OCI-M2 (cell line): ENCODE results near the gene RNF220.
"Not testable (repeated sequence)": the region's sequence is repeated elsewhere in the genome, so short reads cannot be mapped to it uniquely, and the experiment has no call there.

Experiments used
- DNase-seq: peaks from one replicate; lab custom pipeline; 2025; ENCODE audit not compliant: unreplicated experiment; lab: John Stamatoyannopoulos, UW

RNF220 gene

GRCh38 chr1:44544960-44545359, 139.9 kb downstream of the RNF220 start:
- no peak for DNase-seq

- DNase-seq, result no peak
Measured at GRCh38 chr1:44545961-44546360, 140.9 kb downstream of the RNF220 start.

- no peak for DNase-seq
Measured at GRCh38 chr1:44546403-44547053, 141.5 kb downstream of the RNF220 start.

- no peak for DNase-seq
Measured at GRCh38 chr1:44547361-44547760, 142.3 kb downstream of the RNF220 start.

GRCh38 chr1:44547837-44548236, 142.8 kb downstream of the RNF220 start:
- no peak for DNase-seq

GRCh38 chr1:44549510-44549909, 144.5 kb downstream of the RNF220 start:
- DNase-seq, result no peak

GRCh38 chr1:44553127-44553758, 148.2 kb downstream of the RNF220 start:
- no peak for DNase-seq

- DNase-seq, result no peak
Measured at GRCh38 chr1:44553771-44554170, 148.7 kb downstream of the RNF220 start.

- no peak for DNase-seq
Measured at GRCh38 chr1:44554706-44555105, 149.7 kb downstream of the RNF220 start.

- no peak for DNase-seq
Measured at GRCh38 chr1:44557778-44558177, 152.7 kb downstream of the RNF220 start.

- no peak for DNase-seq
Measured at GRCh38 chr1:44558883-44559282, 153.8 kb downstream of the RNF220 start.

- no peak for DNase-seq
Measured at GRCh38 chr1:44559330-44559729, 154.3 kb downstream of the RNF220 start.

- no peak for DNase-seq
Measured at GRCh38 chr1:44559913-44560312, 154.9 kb downstream of the RNF220 start.

- DNase-seq, result not testable (repeated sequence)
Measured at GRCh38 chr1:44560696-44561095, 155.6 kb downstream of the RNF220 start.

GRCh38 chr1:44565259-44565750, 160.2 kb downstream of the RNF220 start:
- no peak for DNase-seq

GRCh38 chr1:44565833-44566232, 160.8 kb downstream of the RNF220 start:
- DNase-seq, result no peak

- no peak for DNase-seq
Measured at GRCh38 chr1:44566281-44567046, 161.4 kb downstream of the RNF220 start.

- DNase-seq, result no peak
Measured at GRCh38 chr1:44568128-44568900, 163.3 kb downstream of the RNF220 start.

GRCh38 chr1:44569491-44569890, 164.4 kb downstream of the RNF220 start:
- no peak for DNase-seq

- no peak for DNase-seq
Measured at GRCh38 chr1:44571712-44572571, 166.9 kb downstream of the RNF220 start.
